Measurements from ENCODE around the gene POU6F2. TPM values are rescaled to one million over a fixed set of nuclear protein-coding genes. Genes with fewer than 3 reads are reported as not detected.

POU6F2 gene
- total RNA-seq, 2 donors from 2014 or later, result 5.2 to 6.3 TPM

DNA sequence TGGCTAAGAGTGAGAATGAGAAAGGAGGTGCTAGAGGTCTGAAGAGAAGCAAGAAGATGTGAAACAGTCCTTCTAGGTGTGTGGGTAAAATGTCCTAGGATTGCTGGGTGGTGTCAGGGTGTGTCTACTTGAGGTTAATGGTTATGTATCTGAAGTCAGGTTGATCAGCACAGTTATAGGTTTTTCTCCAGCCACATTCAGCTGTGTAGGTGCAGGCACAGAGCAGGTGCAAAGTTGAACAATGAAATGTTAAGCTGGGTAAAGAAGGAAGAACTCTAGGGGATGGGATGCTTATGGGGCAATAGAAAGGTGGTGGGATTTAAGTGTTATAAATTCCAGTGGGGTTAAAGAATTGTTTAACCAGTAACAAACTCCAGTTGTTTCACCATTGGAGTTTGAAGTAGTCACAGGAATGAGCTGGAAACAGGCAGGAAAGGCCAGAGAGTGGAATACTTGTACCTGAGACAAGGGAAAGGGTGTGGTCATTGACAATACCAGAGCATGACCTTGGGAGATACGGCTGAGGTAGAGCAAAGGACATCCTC, 388.1 kb downstream of the POU6F2 start:
- intact Hi-C loops (cut with DNase I), result no loop called here
- no peak overlapping the region for H3K4me3 ChIP-seq
- no peaks in the 10 kb centered on the region for H3K9me3 ChIP-seq
- TF ChIP-seq POLR2A (IDR thresholded peaks at IDR 0.05), result no peak
- TF ChIP-seq CTCF (IDR thresholded peaks at IDR 0.05), result no peak
- H3K27me3 ChIP-seq, result no peaks in the 10 kb centered on the region
- ATAC-seq (no peak), DNase-seq (no peak)
- H3K27ac ChIP-seq, result no peak overlapping the region
- no peaks in the 10 kb centered on the region for H3K36me3 ChIP-seq (replicated peaks in 1 of 2; ENCODE audit: insufficient read depth in 1 of 2, low read depth in 2 of 2)
- 13 to 23% methylated on average over 1 of the region's 1 CpG for WGBS, 2 donors
- no peaks in the 10 kb centered on the region for H3K4me1 ChIP-seq

- 77 to 80% methylated on average over 3 of the region's 3 CpGs for WGBS, 2 donors
- Histone ChIP-seq H3K4me1 (no peaks in the 10 kb centered on the region), H3K4me3 (no peak overlapping the region), H3K27me3 (no peaks in the 10 kb centered on the region), H3K36me3 (replicated peaks in 1 of 2; ENCODE audit: insufficient read depth in 1 of 2, low read depth in 2 of 2) (no peaks in the 10 kb centered on the region), H3K9me3 (no peaks in the 10 kb centered on the region), H3K27ac (no peak overlapping the region)
- TF ChIP-seq CTCF (IDR thresholded peaks at IDR 0.05) (no peak), POLR2A (IDR thresholded peaks at IDR 0.05) (no peak)
- no peak for ATAC-seq
- intact Hi-C loops (cut with DNase I), result no loop called here
- no peak for DNase-seq
Measured at GRCh38 chr7:39367451-39367850, 389.7 kb downstream of the POU6F2 start.

GRCh38 chr7:39367943-39368342, 390.2 kb downstream of the POU6F2 start:
- Histone ChIP-seq H3K36me3 (replicated peaks in 1 of 2; ENCODE audit: insufficient read depth in 1 of 2, low read depth in 2 of 2) (no peaks in the 10 kb centered on the region), H3K27me3 (no peaks in the 10 kb centered on the region), H3K27ac (no peak overlapping the region), H3K4me3 (no peak overlapping the region), H3K4me1 (no peaks in the 10 kb centered on the region), H3K9me3 (no peaks in the 10 kb centered on the region)
- ATAC-seq, result no peak
- no peak for TF ChIP-seq POLR2A (IDR thresholded peaks at IDR 0.05)
- no peak for TF ChIP-seq CTCF (IDR thresholded peaks at IDR 0.05)
- WGBS, 2 donors, result 74 to 80% methylated on average over 2 of the region's 2 CpGs
- intact Hi-C loops (cut with DNase I), result no loop called here
- no peak for DNase-seq

DNA sequence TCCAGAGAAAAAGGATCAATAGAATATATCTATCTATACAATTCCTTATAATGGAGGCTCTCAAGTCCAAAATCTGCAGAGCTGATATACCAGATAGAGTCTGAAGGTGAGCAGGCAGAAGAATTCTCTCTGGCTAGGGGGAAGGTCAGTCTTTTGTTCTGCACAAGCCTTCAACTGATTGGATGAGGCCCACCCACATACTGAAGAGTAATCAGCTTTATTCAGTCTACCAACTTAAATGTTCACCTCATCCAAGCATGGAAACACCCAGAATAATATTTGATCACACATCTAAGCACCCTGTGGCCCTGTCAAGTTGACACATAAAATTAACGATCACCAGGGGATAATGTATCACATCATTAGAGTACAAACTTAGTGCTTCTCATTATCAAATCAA, 394.7 kb downstream of the POU6F2 start:
- WGBS, 2 donors, result 90 to 95% methylated on average over 1 of the region's 1 CpG
- Histone ChIP-seq H3K36me3 (replicated peaks in 1 of 2; ENCODE audit: insufficient read depth in 1 of 2, low read depth in 2 of 2) (no peaks in the 10 kb centered on the region), H3K27me3 (no peaks in the 10 kb centered on the region), H3K4me3 (no peak overlapping the region), H3K27ac (no peak overlapping the region), H3K9me3 (no peaks in the 10 kb centered on the region), H3K4me1 (no peaks in the 10 kb centered on the region)
- no peak for DNase-seq
- no peak for ATAC-seq
- TF ChIP-seq POLR2A (IDR thresholded peaks at IDR 0.05) (no peak), CTCF (IDR thresholded peaks at IDR 0.05) (no peak)
- intact Hi-C loops (cut with DNase I), result no loop called here

DNA sequence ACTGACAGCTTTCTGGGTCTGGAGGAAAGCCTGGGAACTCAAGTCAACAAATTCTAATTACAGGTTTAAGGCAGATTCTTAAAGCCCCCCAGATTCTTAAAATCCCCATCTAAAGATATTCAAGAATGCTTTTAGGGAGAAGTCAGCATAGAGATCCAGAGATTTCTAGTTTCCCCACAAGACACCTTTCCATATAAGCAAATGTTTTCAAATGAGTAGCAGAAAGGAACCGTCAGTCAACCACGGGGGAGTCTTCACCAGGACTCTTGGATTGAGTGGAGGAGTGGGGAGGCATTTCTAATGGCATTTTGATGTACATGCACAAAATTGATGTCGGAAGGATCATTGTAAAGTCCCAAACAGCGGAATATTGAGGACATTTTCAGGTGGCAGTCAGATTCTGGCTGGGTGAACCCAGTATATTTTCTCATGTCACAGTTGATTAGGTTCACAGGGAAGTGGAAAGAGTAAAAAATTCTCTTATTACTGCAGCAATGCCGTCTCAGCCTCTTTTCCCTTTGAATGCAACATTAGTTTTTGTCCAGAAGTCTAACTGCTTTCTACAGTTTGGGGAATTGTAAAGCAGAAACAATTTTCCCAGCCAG, 396.8 kb downstream of the POU6F2 start:
- 76 to 82% methylated on average over 5 of the region's 5 CpGs for WGBS, 2 donors
- Histone ChIP-seq H3K4me1 (no peaks in the 10 kb centered on the region), H3K9me3 (no peaks in the 10 kb centered on the region), H3K27ac (no peak overlapping the region), H3K4me3 (no peak overlapping the region), H3K27me3 (no peaks in the 10 kb centered on the region), H3K36me3 (replicated peaks in 1 of 2; ENCODE audit: insufficient read depth in 1 of 2, low read depth in 2 of 2) (no peaks in the 10 kb centered on the region)
- intact Hi-C loops (cut with DNase I), result no loop called here
- TF ChIP-seq CTCF (IDR thresholded peaks at IDR 0.05) (no peak), POLR2A (IDR thresholded peaks at IDR 0.05) (no peak)
- DNase-seq (no peak), ATAC-seq (no peak)

Measured in body of pancreas (tissue), 4 donors.